Gastrocnemius medialis (tissue), 4 donors: ENCODE results near the gene SERTAD1. TPM values are rescaled to one million over a fixed set of nuclear protein-coding genes. Genes with fewer than 3 reads are reported as not detected.
"Not testable (repeated sequence)": the region's sequence is repeated elsewhere in the genome, so short reads cannot be mapped to it uniquely, and the experiment has no call there.

Experiments
- ATAC-seq, 2 donors: fragments of 150-250 bp; one replicate each; pipeline ENCODE4 v1.9.1; 2016
- DNase-seq, 2 donors: peaks; one replicate each; pipeline ENCODE4 v3.0.0-alpha.2; 2019
- H3K27ac ChIP-seq, 4 donors: fragments of 200-600 bp; sonication (generic); 1 replicate in 1 of 4; 2 replicates in 3 of 4; pipeline ENCODE4 v1.5.1; 2016 to 2018; ENCODE audit warnings: mild to moderate bottlenecking in 2 of 4, moderate library complexity in 1 of 4
- H3K27me3 ChIP-seq, 3 donors: fragments of 200-600 bp; sonication (generic) in 2 of 3; 1 replicate in 1 of 3; 2 replicates in 2 of 3; pipeline versions ENCODE4 v1.5.1 to v1.6.0; 2016 to 2019; ENCODE audit warnings: mild to moderate bottlenecking in 1 of 3, moderate library complexity in 1 of 3
- H3K36me3 ChIP-seq, 2 donors: fragments of 200-600 bp; sonication (generic) in 1 of 2; one replicate each; pipeline ENCODE4 v1.5.1; 2017 to 2018
- H3K4me1 ChIP-seq, 2 donors: fragments of 200-600 bp; sonication (generic) in 1 of 2; one replicate each; pipeline ENCODE4 v1.5.1; 2016 to 2017; ENCODE audit warnings: mild to moderate bottlenecking in 2 of 2
- H3K4me3 ChIP-seq, 4 donors: fragments of 200-600 bp; sonication (generic) in 3 of 4; 1 replicate in 1 of 4; 2 replicates in 3 of 4; pipeline ENCODE4 v1.5.1; 2016 to 2019; ENCODE audit warnings: mild to moderate bottlenecking in 2 of 4
- H3K9me3 ChIP-seq, 3 donors: fragments of 200-600 bp; sonication (generic) in 2 of 3; 1 replicate in 1 of 3; 2 replicates in 2 of 3; pipeline ENCODE4 v1.5.1; 2016 to 2019
- CTCF ChIP-seq, 5 experiments: fragments of 450-650 bp in 3 of 5; fragments of 200-600 bp in 2 of 5; sonication (generic) in 2 of 5; IDR thresholded peaks in 4 of 5; conservative IDR thresholded peaks in 1 of 5; 1 replicate in 4 of 5; 2 replicates in 1 of 5; pipeline ENCODE4 v1.5.1; 2016 to 2019; ENCODE audit warnings: antibody characterized with exemption in 5 of 5, mild to moderate bottlenecking in 3 of 5, moderate library complexity in 3 of 5
- POLR2A ChIP-seq, 2 donors: fragments of 450-650 bp; IDR thresholded peaks; one replicate each; pipeline ENCODE4 v1.6.1; 2017; ENCODE audit warnings: antibody characterized with exemption in 2 of 2, mild to moderate bottlenecking in 2 of 2, moderate library complexity in 2 of 2
- in situ Hi-C, 4 donors: fragments of 200-750 bp; cut with MboI; loops; one replicate each; pipeline versions ENCODE4 v1.15.0 to v1.8.0; 2017; ENCODE audit warnings: low sequenced_read_pairs in 4 of 4
- intact Hi-C: fragments of 100-400 bp; cut with DNase I; formaldehyde crosslinking; loops from one replicate; pipeline ENCODE4 v1.15.1; 2023; ENCODE audit warnings: low total_unique reads
- total RNA-seq, 4 donors: library from RNA; depleted of rRNA; stranded (reverse); fragments of >200 nt; gene quantifications; one replicate each; pipeline versions ENCODE4 v1.1.0 to v1.2.3, GENCODE V29; 2016

Gene SERTAD1
- total RNA-seq, 4 donors from 2014 or later, result 15.3 to 18.3 (median 16.0) TPM

DNA sequence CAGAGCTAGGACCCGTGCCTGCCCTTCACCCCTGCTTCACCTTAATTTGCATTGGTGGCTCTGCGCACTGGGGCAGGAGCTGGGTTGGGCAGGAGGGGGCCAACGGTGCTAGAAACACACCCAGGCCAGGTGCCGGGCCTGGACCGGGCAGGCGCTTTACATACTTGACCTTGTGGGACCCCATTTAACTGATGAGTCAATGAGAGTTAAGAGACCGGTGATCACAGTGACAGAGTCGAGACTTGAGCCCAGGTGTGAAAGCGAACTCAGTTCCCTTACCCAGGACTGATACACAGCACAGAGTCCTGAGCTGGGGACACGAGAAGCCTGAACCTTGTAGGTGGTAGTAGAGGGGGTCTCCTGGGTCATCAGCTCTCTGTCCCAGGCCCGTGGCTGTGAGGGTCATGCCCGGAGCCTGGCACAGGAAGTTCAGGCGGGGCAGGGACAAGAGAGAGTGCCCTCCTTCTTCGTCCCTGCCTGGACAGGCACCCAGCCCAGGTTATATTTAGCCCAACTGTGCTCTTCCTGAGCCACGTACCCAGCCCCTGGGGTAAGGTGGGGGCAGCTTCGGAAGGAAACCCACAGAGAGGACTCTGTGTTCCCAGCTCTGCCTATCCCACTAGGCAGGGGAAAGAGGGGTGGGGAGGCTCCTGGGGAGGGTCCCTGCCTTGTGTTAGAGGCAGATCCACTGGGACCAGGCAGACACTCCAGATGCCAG lies 14.5 kb downstream of the SERTAD1 start:
- intact Hi-C loops, result no loop called here
- H3K9me3 ChIP-seq, result no peaks in the 10 kb centered on the region
- DNase-seq (peak; percentile 71 to 93), ATAC-seq (peak; percentile 87 to 94)
- peak overlapping the region in 3 of 4 donors; percentile 17 to 38 (median 26) for H3K4me3 ChIP-seq
- H3K27ac ChIP-seq, result peak overlapping the region; percentile 90 to 100 (median 98)
- H3K4me1 ChIP-seq, result peaks cover 23 to 29% of the 10 kb centered on the region in 2 donors
- TF ChIP-seq POLR2A (IDR thresholded peaks at IDR 0.05), result peak; percentile 57 to 65
- TF ChIP-seq CTCF (IDR thresholded peaks at IDR 0.05 in 4 of 5, conservative IDR thresholded peaks at IDR 0.05 in 1 of 5), result no peak
- no peaks in the 10 kb centered on the region for H3K36me3 ChIP-seq
- no peaks in the 10 kb centered on the region for H3K27me3 ChIP-seq
- in situ Hi-C loops, result loop anchor here in 1 of 4 donors (10.0 kb wide), 1 partner anchor 54 kb away; the partner anchor contains the start of genes BLVRB and SPTBN4

GRCh38 chr19:40410030-40410389 lies 15.8 kb downstream of the SERTAD1 start:
- H3K27me3 ChIP-seq, result no peaks in the 10 kb centered on the region
- H3K9me3 ChIP-seq, result no peaks in the 10 kb centered on the region
- no peak for TF ChIP-seq POLR2A (IDR thresholded peaks at IDR 0.05)
- no peak for TF ChIP-seq CTCF (IDR thresholded peaks at IDR 0.05 in 4 of 5, conservative IDR thresholded peaks at IDR 0.05 in 1 of 5)
- in situ Hi-C loops (loop anchor here in 1 of 4 donors (10.0 kb wide), 1 partner anchor 55 kb away; the partner anchor contains the start of genes BLVRB and SPTBN4), intact Hi-C loops (no loop called here)
- ATAC-seq (no peak), DNase-seq (no peak)
- no peak overlapping the region for H3K4me3 ChIP-seq
- no peaks in the 10 kb centered on the region for H3K36me3 ChIP-seq
- peak overlapping the region; percentile 90 to 100 (median 98) for H3K27ac ChIP-seq
- H3K4me1 ChIP-seq, result peaks cover 23 to 29% of the 10 kb centered on the region in 2 donors

- in situ Hi-C loops, H3K27me3 ChIP-seq, intact Hi-C loops, DNase-seq, H3K9me3 ChIP-seq, ATAC-seq, H3K36me3 ChIP-seq, H3K4me3 ChIP-seq: not testable (repeated sequence)
- Histone ChIP-seq H3K4me1 (peaks cover 26 to 28% of the 10 kb centered on the region in 2 donors), H3K27ac (peak overlapping the region in 3 of 4 donors; percentile 28 to 99 (median 46))
Observed at GRCh38 chr19:40408598-40408925, 17.2 kb downstream of the SERTAD1 start.

- H3K36me3 ChIP-seq, result no peaks in the 10 kb centered on the region
- in situ Hi-C loops, result no loop called here
- DNase-seq (no peak), ATAC-seq (no peak)
- H3K4me1 ChIP-seq, result peaks cover 27 to 33% of the 10 kb centered on the region in 2 donors
- no peaks in the 10 kb centered on the region for H3K9me3 ChIP-seq
- H3K27me3 ChIP-seq, result no peaks in the 10 kb centered on the region
- intact Hi-C loops, result no loop called here
- H3K4me3 ChIP-seq, result no peak overlapping the region
- TF ChIP-seq CTCF (IDR thresholded peaks at IDR 0.05 in 4 of 5, conservative IDR thresholded peaks at IDR 0.05 in 1 of 5) (no peak), POLR2A (IDR thresholded peaks at IDR 0.05) (no peak)
- peak overlapping the region in 3 of 4 donors; percentile 28 to 99 (median 46) for H3K27ac ChIP-seq
Observed at GRCh38 chr19:40407714-40408597, 17.8 kb downstream of the SERTAD1 start.
